NOMO-1 treated with DMSO at 0.1 percent for 48 hours (cell line): ENCODE measurements around the gene NAGA.
"Not testable (repeated sequence)": the region's sequence is repeated elsewhere in the genome, so short reads cannot be mapped to it uniquely, and the experiment has no call there.

Experiments used
- DNase-seq: peaks from one replicate; lab custom pipeline; 2025; ENCODE audit not compliant: unreplicated experiment; lab: John Stamatoyannopoulos, UW

NAGA gene

GRCh38 chr22:42070517-42071422 lies at the start of gene NAGA:
TSS of gene NAGA (minus strand) at chr22:42070812. CDS start at chr22:42070297, 515 bp downstream.
- DNase-seq = peak; percentile 99

GRCh38 chr22:42116848-42117424 lies 46.3 kb upstream of the NAGA start:
- no peak for DNase-seq

- DNase-seq = not testable (repeated sequence)
Measured at GRCh38 chr22:42115420-42115830, 44.8 kb upstream of the NAGA start.

GRCh38 chr22:42114721-42115120 lies 44.1 kb upstream of the NAGA start:
- DNase-seq = no peak

- DNase-seq = not testable (repeated sequence)
Measured at GRCh38 chr22:42112793-42113192, 42.2 kb upstream of the NAGA start.

GRCh38 chr22:42111798-42112197 lies 41.2 kb upstream of the NAGA start:
- DNase-seq = no peak

GRCh38 chr22:42108848-42109247 lies 38.2 kb upstream of the NAGA start:
- no peak for DNase-seq

- not testable (repeated sequence) for DNase-seq
Measured at GRCh38 chr22:42104332-42104860, 33.8 kb upstream of the NAGA start.

GRCh38 chr22:42101199-42101598 lies 30.6 kb upstream of the NAGA start:
- no peak for DNase-seq

- DNase-seq = no peak
Measured at GRCh38 chr22:42091455-42091782, 20.8 kb upstream of the NAGA start.

GRCh38 chr22:42090596-42091454 lies 20.2 kb upstream of the NAGA start, which contains the start of gene NDUFA6:
TSS of gene NDUFA6 (minus strand) at chr22:42090772. CDS start at chr22:42090744, 28 bp downstream.
- DNase-seq = peak; percentile 99

- no peak for DNase-seq
Measured at GRCh38 chr22:42086051-42086450, 15.4 kb upstream of the NAGA start.

- DNase-seq = no peak
Measured at GRCh38 chr22:42084874-42085273, 14.3 kb upstream of the NAGA start.

- DNase-seq = no peak
Measured at GRCh38 chr22:42083119-42083518, 12.5 kb upstream of the NAGA start.

- DNase-seq = peak; percentile 22
Measured at GRCh38 chr22:42080287-42080686, 9.7 kb upstream of the NAGA start.

- peak; percentile 96 for DNase-seq
Measured at GRCh38 chr22:42079319-42080251, 9.0 kb upstream of the NAGA start, which contains the start of gene SMDT1. TSS of gene SMDT1 (plus strand) at chr22:42079700. CDS start at chr22:42079769, 69 bp downstream.

GRCh38 chr22:42078469-42079318 lies 8.1 kb upstream of the NAGA start:
- DNase-seq = no peak

GRCh38 chr22:42077486-42078125 lies 7.0 kb upstream of the NAGA start:
- no peak for DNase-seq
